GM12801 (cell line): Measurements from ENCODE around the gene SYNPO.

ENCODE experiments used
- TF ChIP-seq, protein P1 (sequence below): IDR thresholded peaks from one replicate; pipeline ENCODE4 v1.5.1; 2011; ENCODE audit warnings: control low read depth; ENCODE audit not compliant: insufficient read length; ENCODE audit errors: extremely low read depth

SYNPO gene

DNA sequence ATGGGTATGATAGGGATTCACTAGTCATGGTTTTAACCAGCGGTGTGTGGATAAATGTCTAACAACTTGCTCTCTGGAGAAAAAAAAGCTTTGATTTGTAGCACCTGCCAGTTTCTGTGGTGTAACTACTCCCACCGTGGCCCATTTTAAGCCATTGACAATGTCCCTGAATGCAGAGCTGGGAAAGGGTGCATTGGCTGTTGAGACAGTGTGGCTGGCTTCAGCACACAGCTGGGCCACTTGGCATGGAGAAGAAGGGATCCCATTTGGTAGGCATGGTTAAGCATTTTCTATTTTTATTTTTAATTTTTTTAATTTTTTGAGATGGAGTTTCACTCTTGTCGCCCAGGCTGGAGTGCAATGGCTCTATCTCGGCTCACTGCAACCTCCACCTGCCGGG is 31.5 kb upstream of the SYNPO start:
- TF ChIP-seq, protein P1, sequence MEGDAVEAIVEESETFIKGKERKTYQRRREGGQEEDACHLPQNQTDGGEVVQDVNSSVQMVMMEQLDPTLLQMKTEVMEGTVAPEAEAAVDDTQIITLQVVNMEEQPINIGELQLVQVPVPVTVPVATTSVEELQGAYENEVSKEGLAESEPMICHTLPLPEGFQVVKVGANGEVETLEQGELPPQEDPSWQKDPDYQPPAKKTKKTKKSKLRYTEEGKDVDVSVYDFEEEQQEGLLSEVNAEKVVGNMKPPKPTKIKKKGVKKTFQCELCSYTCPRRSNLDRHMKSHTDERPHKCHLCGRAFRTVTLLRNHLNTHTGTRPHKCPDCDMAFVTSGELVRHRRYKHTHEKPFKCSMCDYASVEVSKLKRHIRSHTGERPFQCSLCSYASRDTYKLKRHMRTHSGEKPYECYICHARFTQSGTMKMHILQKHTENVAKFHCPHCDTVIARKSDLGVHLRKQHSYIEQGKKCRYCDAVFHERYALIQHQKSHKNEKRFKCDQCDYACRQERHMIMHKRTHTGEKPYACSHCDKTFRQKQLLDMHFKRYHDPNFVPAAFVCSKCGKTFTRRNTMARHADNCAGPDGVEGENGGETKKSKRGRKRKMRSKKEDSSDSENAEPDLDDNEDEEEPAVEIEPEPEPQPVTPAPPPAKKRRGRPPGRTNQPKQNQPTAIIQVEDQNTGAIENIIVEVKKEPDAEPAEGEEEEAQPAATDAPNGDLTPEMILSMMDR = no peak

DNA sequence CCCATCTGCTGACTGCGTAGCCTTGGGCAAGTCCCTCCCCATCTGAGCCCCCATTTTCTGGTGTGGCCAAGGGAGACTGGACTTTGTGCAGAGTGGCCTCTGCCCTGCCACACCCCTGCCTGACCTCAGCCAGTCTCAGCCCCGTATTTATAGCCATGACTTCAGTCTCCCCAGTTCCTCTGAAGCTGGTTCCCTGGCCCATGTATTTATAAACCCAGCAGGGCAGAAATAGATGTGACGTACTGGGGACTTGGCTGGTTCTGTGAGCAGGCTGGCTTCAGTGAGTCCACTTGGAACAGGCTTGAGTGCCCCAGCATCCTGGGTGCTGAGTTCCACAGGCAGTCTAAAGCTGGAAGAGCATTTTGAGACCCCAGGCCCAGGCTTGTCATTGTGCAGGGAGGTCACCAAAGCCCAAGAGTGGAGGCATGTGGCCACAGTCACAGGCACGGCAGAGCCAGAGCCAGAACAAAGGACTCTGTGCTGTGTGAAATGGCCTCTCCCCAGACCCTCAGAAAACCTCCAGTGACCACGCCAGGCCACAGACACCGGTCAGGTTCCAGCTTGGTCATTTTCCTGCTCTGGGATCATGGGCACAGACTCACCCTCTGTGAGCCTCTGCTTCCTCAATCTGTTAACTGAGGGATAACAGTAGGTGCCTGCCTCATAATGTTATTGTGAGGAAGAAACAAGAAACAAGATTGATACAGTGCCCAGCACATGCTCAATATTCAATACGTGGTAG is 30.4 kb upstream of the SYNPO start:
- TF ChIP-seq, protein P1 = no peak

DNA sequence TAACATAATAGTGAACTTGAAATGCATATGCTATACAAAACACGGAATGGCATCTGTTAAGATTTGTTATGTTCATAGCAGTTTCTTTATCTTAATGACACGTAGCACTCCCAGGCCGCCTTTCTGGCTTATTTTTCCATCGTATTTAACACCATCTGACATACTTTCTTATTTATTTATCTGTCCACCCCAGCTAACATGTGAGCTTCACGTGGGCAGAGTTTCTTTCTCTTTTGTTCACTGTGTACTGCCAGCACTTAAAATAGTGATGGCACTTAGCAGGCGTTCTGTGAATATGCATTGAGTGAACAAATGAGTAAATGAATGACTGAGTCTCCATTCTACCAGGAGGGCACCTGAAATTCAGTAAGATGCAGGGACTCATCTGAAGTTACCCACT is 29.4 kb upstream of the SYNPO start:
- TF ChIP-seq, protein P1 = no peak

DNA sequence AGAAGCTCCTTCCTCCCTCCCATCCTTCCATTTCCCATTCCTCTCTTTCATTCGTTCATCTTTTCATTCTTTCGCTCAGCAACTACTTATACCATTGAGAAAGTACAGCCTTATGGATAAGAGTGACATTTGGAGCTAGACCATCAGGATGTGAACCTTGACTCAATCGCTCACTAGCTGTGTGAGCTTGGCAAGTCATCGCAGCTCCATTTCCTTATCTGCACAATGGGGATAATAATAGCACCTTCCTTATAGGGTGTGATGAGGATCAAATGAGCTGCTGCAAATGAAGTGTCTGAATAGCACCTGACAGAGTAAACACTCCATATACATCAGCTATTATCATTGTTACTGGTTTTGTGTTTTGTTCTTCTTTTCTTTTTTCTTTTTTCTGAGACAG is 28.1 kb upstream of the SYNPO start:
- TF ChIP-seq, protein P1 = no peak

DNA sequence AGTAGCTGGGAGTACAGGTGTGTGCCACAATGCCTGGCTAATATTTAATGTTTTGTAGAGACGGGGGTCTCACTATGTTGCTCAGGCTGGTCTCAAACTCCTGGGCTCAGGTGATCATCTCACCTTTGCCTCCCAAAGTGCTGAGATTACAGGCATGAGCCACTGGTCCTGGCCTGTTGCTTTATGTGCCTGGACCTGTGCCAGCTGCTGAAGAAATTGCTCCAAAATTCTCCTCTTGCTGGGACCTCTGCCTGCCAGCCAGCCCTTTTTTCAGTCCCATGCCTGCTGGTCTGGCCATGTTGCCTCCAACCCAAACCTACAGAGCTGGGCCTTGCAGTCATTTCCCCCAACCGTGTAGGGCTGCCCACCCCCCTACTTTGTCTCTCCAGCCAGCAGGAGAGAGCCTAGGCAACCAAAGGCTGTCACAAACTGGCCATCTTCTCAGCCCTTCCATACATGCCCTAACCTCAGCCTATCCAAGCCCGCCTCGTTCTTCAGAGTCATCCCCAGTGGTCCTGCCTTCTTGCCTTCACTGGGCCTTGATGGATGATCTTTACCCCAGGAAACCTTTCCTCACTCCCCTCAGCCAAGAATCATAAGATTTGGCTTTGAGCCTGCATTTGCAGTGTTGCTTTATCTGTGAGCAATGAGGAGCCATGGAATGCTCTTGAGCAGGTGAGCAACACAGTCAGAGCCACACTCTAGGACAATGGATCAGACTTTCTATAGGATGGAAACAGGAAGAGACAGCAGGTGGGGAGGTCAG is 27.4 kb upstream of the SYNPO start:
- TF ChIP-seq, protein P1 = no peak

DNA sequence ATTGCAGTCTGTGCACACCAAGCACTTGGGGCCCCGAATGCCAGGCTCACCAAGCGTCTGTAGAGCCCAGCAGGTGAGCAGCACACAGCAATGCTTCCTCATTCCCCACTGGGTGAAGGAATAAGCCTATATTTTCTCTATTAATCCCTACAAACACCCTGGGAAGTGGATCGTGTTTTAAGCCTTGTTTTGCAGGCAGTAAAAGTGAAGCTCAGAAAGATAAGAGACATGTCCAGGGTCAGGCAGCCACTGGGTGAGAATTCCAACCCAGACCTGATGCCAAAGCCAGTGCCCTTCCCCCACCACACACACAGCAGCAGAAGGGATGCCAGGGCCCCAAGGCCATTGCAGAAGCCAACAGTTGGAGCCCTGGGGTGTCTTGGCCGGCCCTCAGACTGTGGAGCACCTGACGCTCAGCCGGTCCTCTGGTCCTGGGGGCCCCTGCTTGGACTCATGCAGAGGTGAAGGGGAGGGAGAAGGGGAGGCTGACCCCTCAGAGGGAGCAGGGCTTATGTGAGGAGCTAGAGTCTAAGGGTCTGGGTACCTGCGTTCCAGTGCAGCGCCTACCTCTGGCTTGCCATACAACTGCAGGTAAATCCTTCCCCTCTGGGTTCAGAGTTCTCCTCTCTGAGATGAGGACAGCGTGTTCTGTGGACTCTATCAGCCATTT is 26.3 kb upstream of the SYNPO start:
- TF ChIP-seq, protein P1 = no peak

DNA sequence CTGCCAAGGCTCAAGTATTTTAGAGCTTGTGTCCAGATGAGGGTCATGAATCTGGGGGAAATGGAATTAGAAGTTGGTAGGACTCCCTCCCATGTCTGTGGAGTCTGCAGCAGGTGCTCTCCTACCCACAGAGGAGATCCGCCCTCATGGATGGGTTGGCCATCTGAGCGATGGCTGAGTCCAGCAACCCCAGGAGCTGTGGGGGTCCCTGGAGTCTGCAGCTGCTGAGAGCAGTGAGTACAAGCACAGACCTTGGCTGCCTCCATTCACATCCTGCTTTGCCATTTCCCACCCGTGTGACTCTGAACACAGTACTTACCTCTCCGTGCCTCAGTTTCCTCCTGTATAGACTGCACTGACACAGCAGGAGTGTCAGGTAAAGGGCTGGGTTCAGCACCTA is 25.8 kb upstream of the SYNPO start:
- TF ChIP-seq, protein P1 = no peak
